Erythroblast (primary cell): ENCODE measurements around the gene ATP2A2.

ENCODE experiments used
- GATA1 ChIP-seq: IDR thresholded peaks from 2 replicates; pipeline ENCODE4 v1.6.1; 2011; ENCODE audit warnings: low read depth, mild to moderate bottlenecking, control low read depth, low read length, moderate library complexity
- POLR2A ChIP-seq: IDR thresholded peaks from 2 replicates; pipeline ENCODE4 v1.6.1; 2011; ENCODE audit warnings: mild to moderate bottlenecking, low read length

DNA sequence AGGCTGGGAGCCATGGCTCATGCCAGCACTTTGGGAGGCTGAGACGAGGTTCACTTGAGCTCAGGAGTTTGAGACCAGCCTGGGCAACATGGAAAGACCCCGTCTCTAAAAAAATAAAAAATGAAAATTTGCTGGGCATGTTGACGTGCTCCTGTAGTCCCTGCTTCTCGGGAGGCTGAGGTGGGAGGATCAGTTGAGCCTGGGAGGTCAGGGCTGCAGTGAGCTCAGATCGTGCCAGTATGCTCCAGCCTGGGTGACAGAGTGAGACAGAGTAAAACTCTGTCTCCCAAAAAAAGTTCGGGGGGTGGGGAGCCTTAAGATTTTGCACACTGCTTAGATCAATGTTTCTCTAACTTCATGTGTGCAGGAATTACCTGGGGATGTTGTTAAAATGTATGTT, 30.9 kb downstream of the ATP2A2 start:
- TF ChIP-seq POLR2A: no peak
- TF ChIP-seq GATA1: no peak
